ENCODE data around the gene CTDSPL.

The CTDSPL gene

DNA sequence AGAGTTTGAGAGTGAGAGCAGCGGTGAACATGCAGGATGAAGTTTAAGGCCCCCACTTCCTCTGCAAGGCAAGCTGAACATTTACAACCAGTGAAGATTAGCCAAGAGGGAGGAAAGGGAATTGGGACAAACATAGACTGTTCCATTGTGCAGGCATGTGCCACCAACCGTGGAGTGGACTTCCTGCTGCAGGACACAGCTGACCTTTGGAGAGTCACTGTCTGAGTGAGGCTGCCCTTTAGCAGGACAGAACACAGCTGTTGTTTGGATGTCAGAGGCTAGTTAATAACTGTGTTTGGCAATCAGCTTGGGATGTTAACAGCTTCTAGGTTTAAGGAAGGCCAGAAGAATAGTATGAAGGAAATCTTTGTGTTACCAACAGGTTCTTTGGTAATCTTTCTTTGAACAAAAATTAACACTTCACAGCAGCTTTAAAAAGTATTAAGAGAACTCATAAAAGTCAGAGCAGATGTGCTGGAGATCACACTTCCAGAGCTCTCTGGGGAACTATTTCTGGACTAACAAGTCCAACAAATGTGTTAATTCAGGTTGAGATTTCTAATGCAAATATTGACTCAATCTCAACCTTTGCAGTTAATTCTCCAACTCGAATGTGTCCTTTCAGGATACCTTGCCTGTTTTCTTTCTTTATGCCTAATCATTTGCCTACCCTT lies 31.4 kb downstream of the CTDSPL start:
- Histone ChIP-seq H3K4me3 (ENCODE audit: low read depth in 1 of 2, low read length in 2 of 2) (no peak overlapping the region), H3K4me1 (ENCODE audit: insufficient read depth, low read length) (no peaks in the 10 kb centered on the region), H3K9ac (ENCODE audit: low read depth, low read length) (no peak overlapping the region), H3K27ac (ENCODE audit: low read length) (no peak overlapping the region), H3K79me2 (ENCODE audit: insufficient read depth, low read length) (peaks cover 53% of the 10 kb centered on the region), H3K27me3 (ENCODE audit: insufficient read depth, low read length, poor library complexity) (no peaks in the 10 kb centered on the region), H2AFZ (ENCODE audit: low read depth, low read length) (no peak overlapping the region), H3K36me3 (ENCODE audit: insufficient read depth, low read length) (no peaks in the 10 kb centered on the region), H4K20me1 (ENCODE audit: insufficient read depth, low read length) (peaks cover 45% of the 10 kb centered on the region), H3K9me3 (ENCODE audit: insufficient read depth, low read length, severe bottlenecking) (no peaks in the 10 kb centered on the region), H3K4me2 (ENCODE audit: insufficient read depth, low read length) (no peak overlapping the region)
- DNase-seq, result no peak
- TF ChIP-seq, protein P1, sequence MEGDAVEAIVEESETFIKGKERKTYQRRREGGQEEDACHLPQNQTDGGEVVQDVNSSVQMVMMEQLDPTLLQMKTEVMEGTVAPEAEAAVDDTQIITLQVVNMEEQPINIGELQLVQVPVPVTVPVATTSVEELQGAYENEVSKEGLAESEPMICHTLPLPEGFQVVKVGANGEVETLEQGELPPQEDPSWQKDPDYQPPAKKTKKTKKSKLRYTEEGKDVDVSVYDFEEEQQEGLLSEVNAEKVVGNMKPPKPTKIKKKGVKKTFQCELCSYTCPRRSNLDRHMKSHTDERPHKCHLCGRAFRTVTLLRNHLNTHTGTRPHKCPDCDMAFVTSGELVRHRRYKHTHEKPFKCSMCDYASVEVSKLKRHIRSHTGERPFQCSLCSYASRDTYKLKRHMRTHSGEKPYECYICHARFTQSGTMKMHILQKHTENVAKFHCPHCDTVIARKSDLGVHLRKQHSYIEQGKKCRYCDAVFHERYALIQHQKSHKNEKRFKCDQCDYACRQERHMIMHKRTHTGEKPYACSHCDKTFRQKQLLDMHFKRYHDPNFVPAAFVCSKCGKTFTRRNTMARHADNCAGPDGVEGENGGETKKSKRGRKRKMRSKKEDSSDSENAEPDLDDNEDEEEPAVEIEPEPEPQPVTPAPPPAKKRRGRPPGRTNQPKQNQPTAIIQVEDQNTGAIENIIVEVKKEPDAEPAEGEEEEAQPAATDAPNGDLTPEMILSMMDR (IDR thresholded peaks at IDR 0.05; ENCODE audit: borderline replicate concordance, extremely low read depth, low read length, poor library complexity, severe bottlenecking), result no peak
- TF ChIP-seq EZH2 (IDR thresholded peaks at IDR 0.05; ENCODE audit: borderline replicate concordance, low read depth, low read length, severe bottlenecking), result no peak
- ATAC-seq (ENCODE audit: insufficient read depth, low read depth), result no peak

DNA sequence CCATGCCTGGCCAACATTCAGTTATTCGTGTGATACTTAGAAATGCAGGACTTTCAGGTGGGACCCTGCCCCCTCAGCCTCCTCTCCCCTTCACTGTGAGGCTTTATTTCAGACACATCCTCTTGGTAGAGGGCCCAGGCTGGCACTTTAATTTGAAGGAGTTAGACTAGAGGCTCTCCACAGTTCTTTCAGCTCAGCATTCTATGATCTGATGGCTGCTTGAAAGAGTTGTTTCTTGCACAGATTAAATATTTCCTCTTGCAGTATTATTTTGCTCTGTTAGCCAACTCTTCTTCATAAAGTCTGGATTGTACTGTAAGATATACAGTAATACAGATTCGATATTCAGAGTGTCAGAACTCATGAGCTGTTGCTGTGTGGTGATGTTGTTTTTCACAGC lies 35.1 kb downstream of the CTDSPL start:
- H3K27ac ChIP-seq (ENCODE audit: low read length), result no peak overlapping the region
- peaks cover 38% of the 10 kb centered on the region for H4K20me1 ChIP-seq (ENCODE audit: insufficient read depth, low read length)
- ATAC-seq (ENCODE audit: insufficient read depth, low read depth) (no peak), DNase-seq (no peak)
- H3K79me2 ChIP-seq (ENCODE audit: insufficient read depth, low read length), result peaks cover 44% of the 10 kb centered on the region
- no peak overlapping the region for H3K4me2 ChIP-seq (ENCODE audit: insufficient read depth, low read length)
- no peaks in the 10 kb centered on the region for H3K36me3 ChIP-seq (ENCODE audit: insufficient read depth, low read length)
- TF ChIP-seq, protein P1 (IDR thresholded peaks at IDR 0.05; ENCODE audit: borderline replicate concordance, extremely low read depth, low read length, poor library complexity, severe bottlenecking), result no peak
- no peak for TF ChIP-seq EZH2 (IDR thresholded peaks at IDR 0.05; ENCODE audit: borderline replicate concordance, low read depth, low read length, severe bottlenecking)
- H3K27me3 ChIP-seq (ENCODE audit: insufficient read depth, low read length, poor library complexity), result no peaks in the 10 kb centered on the region
- H2AFZ ChIP-seq (ENCODE audit: low read depth, low read length), result no peak overlapping the region
- no peak overlapping the region for H3K9ac ChIP-seq (ENCODE audit: low read depth, low read length)
- no peaks in the 10 kb centered on the region for H3K4me1 ChIP-seq (ENCODE audit: insufficient read depth, low read length)
- no peak overlapping the region for H3K4me3 ChIP-seq (ENCODE audit: low read depth in 1 of 2, low read length in 2 of 2)
- no peaks in the 10 kb centered on the region for H3K9me3 ChIP-seq (ENCODE audit: insufficient read depth, low read length, severe bottlenecking)

DNA sequence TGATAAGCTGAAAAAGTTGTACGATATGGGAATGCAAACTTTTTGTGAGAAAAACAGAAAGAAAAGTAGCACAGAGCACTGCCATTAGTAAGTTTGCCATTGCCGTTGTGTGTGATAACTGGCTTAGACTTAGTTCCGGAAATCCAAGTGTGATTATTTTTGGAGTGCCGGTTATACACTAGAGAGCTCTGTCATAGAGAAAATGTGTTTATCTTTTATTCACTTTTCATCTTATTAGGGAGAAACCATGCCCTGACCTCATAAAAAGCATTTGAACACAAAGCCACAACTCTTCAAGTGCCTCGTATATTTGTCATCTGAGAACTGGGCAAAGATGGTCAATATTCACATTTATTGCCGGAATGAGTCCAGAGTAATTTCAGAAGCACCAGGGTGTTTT lies 36.1 kb downstream of the CTDSPL start:
- Histone ChIP-seq H3K36me3 (ENCODE audit: insufficient read depth, low read length) (no peaks in the 10 kb centered on the region; the same call in 1 of the 2 replicates), H3K4me2 (ENCODE audit: insufficient read depth, low read length) (no peak overlapping the region), H3K9ac (ENCODE audit: low read depth, low read length) (no peak overlapping the region), H3K79me2 (ENCODE audit: insufficient read depth, low read length) (peaks cover 48% of the 10 kb centered on the region), H3K4me1 (ENCODE audit: insufficient read depth, low read length) (no peaks in the 10 kb centered on the region), H4K20me1 (ENCODE audit: insufficient read depth, low read length) (peaks cover 41% of the 10 kb centered on the region), H3K9me3 (ENCODE audit: insufficient read depth, low read length, severe bottlenecking) (no peaks in the 10 kb centered on the region), H3K4me3 (ENCODE audit: low read depth in 1 of 2, low read length in 2 of 2) (no peak overlapping the region), H2AFZ (ENCODE audit: low read depth, low read length) (no peak overlapping the region), H3K27ac (ENCODE audit: low read length) (no peak overlapping the region), H3K27me3 (ENCODE audit: insufficient read depth, low read length, poor library complexity) (no peaks in the 10 kb centered on the region)
- ATAC-seq (ENCODE audit: insufficient read depth, low read depth) (no peak), DNase-seq (no peak)
- TF ChIP-seq, protein P1 (IDR thresholded peaks at IDR 0.05; ENCODE audit: borderline replicate concordance, extremely low read depth, low read length, poor library complexity, severe bottlenecking), result no peak
- TF ChIP-seq EZH2 (IDR thresholded peaks at IDR 0.05; ENCODE audit: borderline replicate concordance, low read depth, low read length, severe bottlenecking), result no peak
